Measurements from ENCODE around the gene PTGES3L. TPM values are rescaled to one million over a fixed set of nuclear protein-coding genes. Genes with fewer than 3 reads are reported as not detected.

PTGES3L gene
- total and polyA plus RNA-seq, 2 of the 13 experiments (the other 11 are each of a cell fraction or from before 2014, with no cell fraction given): 1.2 to 2.9 TPM

DNA sequence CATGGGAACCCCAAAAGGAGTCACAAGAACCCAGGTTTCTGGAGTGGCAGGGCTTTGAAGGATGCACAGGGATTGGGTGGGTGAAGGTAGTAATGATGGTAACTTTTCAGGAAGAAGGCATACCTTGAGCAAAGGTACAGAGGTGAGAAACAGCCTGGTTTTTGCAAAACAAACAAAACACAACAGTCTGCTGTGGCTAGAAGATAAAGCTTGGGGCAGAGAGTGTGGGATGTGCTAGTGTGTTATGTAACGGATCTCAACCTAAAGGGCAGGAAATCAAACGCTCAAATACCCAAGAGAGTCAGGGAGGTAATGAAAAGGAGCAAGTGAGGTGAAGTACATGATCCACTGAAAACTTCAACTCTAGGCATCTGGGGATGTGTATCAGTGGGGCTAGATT, 4.6 kb downstream of the PTGES3L start (continued):
- TF ChIP-seq, protein P1, sequence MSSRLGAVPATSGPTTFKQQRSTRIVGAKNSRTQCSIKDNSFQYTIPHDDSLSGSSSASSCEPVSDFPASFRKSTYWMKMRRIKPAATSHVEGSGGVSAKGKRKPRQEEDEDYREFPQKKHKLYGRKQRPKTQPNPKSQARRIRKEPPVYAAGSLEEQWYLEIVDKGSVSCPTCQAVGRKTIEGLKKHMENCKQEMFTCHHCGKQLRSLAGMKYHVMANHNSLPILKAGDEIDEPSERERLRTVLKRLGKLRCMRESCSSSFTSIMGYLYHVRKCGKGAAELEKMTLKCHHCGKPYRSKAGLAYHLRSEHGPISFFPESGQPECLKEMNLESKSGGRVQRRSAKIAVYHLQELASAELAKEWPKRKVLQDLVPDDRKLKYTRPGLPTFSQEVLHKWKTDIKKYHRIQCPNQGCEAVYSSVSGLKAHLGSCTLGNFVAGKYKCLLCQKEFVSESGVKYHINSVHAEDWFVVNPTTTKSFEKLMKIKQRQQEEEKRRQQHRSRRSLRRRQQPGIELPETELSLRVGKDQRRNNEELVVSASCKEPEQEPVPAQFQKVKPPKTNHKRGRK (CRISPR knock-in tag; IDR thresholded peaks at IDR 0.05): no peak
- no peak for TF ChIP-seq ZNF510 (CRISPR knock-in tag; IDR thresholded peaks at IDR 0.05; ENCODE audit: low read depth)
- TF ChIP-seq STAT5B (CRISPR knock-in tag; IDR thresholded peaks at IDR 0.05): no peak
- no peak for TF ChIP-seq MYC (CRISPR knock-in tag; IDR thresholded peaks at IDR 0.05; ENCODE audit: borderline replicate concordance)
- TF ChIP-seq, protein P2, sequence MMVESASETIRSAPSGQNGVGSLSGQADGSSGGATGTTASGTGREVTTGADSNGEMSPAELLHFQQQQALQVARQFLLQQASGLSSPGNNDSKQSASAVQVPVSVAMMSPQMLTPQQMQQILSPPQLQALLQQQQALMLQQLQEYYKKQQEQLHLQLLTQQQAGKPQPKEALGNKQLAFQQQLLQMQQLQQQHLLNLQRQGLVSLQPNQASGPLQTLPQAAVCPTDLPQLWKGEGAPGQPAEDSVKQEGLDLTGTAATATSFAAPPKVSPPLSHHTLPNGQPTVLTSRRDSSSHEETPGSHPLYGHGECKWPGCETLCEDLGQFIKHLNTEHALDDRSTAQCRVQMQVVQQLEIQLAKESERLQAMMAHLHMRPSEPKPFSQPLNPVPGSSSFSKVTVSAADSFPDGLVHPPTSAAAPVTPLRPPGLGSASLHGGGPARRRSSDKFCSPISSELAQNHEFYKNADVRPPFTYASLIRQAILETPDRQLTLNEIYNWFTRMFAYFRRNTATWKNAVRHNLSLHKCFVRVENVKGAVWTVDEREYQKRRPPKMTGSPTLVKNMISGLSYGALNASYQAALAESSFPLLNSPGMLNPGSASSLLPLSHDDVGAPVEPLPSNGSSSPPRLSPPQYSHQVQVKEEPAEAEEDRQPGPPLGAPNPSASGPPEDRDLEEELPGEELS (CRISPR knock-in tag; IDR thresholded peaks at IDR 0.05): peak; percentile 64; the same call in 1 of the 2 replicates
- TF ChIP-seq BRD4 (CRISPR knock-in tag; IDR thresholded peaks at IDR 0.05): no peak
- TF ChIP-seq ZSCAN20 (CRISPR knock-in tag; IDR thresholded peaks at IDR 0.05; ENCODE audit: borderline replicate concordance): no peak
- no peak for TF ChIP-seq ZMYM4 (CRISPR knock-in tag; IDR thresholded peaks at IDR 0.05)
- TF ChIP-seq, protein P3, sequence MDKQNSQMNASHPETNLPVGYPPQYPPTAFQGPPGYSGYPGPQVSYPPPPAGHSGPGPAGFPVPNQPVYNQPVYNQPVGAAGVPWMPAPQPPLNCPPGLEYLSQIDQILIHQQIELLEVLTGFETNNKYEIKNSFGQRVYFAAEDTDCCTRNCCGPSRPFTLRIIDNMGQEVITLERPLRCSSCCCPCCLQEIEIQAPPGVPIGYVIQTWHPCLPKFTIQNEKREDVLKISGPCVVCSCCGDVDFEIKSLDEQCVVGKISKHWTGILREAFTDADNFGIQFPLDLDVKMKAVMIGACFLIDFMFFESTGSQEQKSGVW (CRISPR knock-in tag; IDR thresholded peaks at IDR 0.05; ENCODE audit: borderline replicate concordance): no peak
- no peak for TF ChIP-seq ZMAT3 (CRISPR knock-in tag; conservative IDR thresholded peaks at IDR 0.05)
- TF ChIP-seq EP300 (IDR thresholded peaks at IDR 0.05; ENCODE audit: low read depth in 2 of 2, low read length in 2 of 2): no peak
- TF ChIP-seq EP300 (CRISPR knock-in tag; IDR thresholded peaks at IDR 0.05; ENCODE audit: borderline replicate concordance): no peak
- no peak for TF ChIP-seq ZNF883 (CRISPR knock-in tag; IDR thresholded peaks at IDR 0.05; ENCODE audit: not compliant biosample characterization)
- no peak for TF ChIP-seq NR2C2 (CRISPR knock-in tag; IDR thresholded peaks at IDR 0.05; ENCODE audit: borderline replicate concordance)
- no peak for TF ChIP-seq HMGA1 (CRISPR knock-in tag; conservative IDR thresholded peaks at IDR 0.05)
- TF ChIP-seq U2AF1 (optimal IDR thresholded peaks at IDR 0.05; ENCODE audit: low read depth, low read length): no peak
- no peak for TF ChIP-seq NR2F2 (IDR thresholded peaks at IDR 0.05; ENCODE audit: borderline replicate concordance, low read depth)
- TF ChIP-seq HNRNPUL1 (IDR thresholded peaks at IDR 0.05; ENCODE audit: low read depth, low read length): no peak
- no peak for TF ChIP-seq KMT2A (CRISPR knock-in tag; IDR thresholded peaks at IDR 0.05)
- no peak for TF ChIP-seq TGIF2 (CRISPR knock-in tag; IDR thresholded peaks at IDR 0.05)
- peak; percentile 57 for TF ChIP-seq CEBPG (CRISPR knock-in tag; IDR thresholded peaks at IDR 0.05)
- TF ChIP-seq ZNF550 (CRISPR knock-in tag; IDR thresholded peaks at IDR 0.05; ENCODE audit: borderline replicate concordance): no peak
- no peak for TF ChIP-seq ARNTL (CRISPR knock-in tag; IDR thresholded peaks at IDR 0.05)

All from HepG2 (cell line).